GM18505 (cell line): ENCODE results near the gene IQGAP1.
"Not testable (repeated sequence)": the region's sequence is repeated elsewhere in the genome, so short reads cannot be mapped to it uniquely, and the experiment has no call there.

Experiments
- ATAC-seq: cut with Tn5 transposase; IDR thresholded peaks from one replicate; pipeline ENCODE4 v1.9.1; 2021; ENCODE audit not compliant: unreplicated experiment
- POLR2A ChIP-seq: IDR thresholded peaks from 4 replicates; pipeline ENCODE4 v1.6.1; 2011; ENCODE audit warnings: borderline replicate concordance; ENCODE audit not compliant: insufficient read depth, insufficient read length; ENCODE audit errors: extremely low read depth

Gene IQGAP1

GRCh38 chr15:90513448-90513847 is 125.4 kb downstream of the IQGAP1 start:
- ATAC-seq: no peak
- TF ChIP-seq POLR2A: no peak

GRCh38 chr15:90513893-90514292 is 125.9 kb downstream of the IQGAP1 start:
- not testable (repeated sequence) for ATAC-seq

- ATAC-seq: no peak
- TF ChIP-seq POLR2A: no peak
Measured at GRCh38 chr15:90519688-90520087, 131.6 kb downstream of the IQGAP1 start.

- no peak for ATAC-seq
- TF ChIP-seq POLR2A: no peak
Measured at GRCh38 chr15:90520365-90520764, 132.3 kb downstream of the IQGAP1 start.

GRCh38 chr15:90523373-90523772 is 135.3 kb downstream of the IQGAP1 start:
- no peak for TF ChIP-seq POLR2A
- ATAC-seq: no peak

- ATAC-seq: not testable (repeated sequence)
Measured at GRCh38 chr15:90524018-90524803, 136.2 kb downstream of the IQGAP1 start.

- TF ChIP-seq POLR2A: no peak
- no peak for ATAC-seq
Measured at GRCh38 chr15:90529011-90529370, 140.9 kb downstream of the IQGAP1 start.

- peak; percentile 69 for ATAC-seq
- peak; percentile 72 for TF ChIP-seq POLR2A
Measured at GRCh38 chr15:90529371-90530249, 141.6 kb downstream of the IQGAP1 start, which contains the start of gene CRTC3. TSS of gene CRTC3 (plus strand) at chr15:90529923. CDS start at chr15:90530072, 149 bp downstream.

- peak; percentile 30 for ATAC-seq
- peak; percentile 15 for TF ChIP-seq POLR2A
Measured at GRCh38 chr15:90530250-90531051, 142.4 kb downstream of the IQGAP1 start.

GRCh38 chr15:90531147-90531546 is 143.1 kb downstream of the IQGAP1 start:
- no peak for ATAC-seq

GRCh38 chr15:90535254-90535653 is 147.2 kb downstream of the IQGAP1 start:
- ATAC-seq: no peak
- TF ChIP-seq POLR2A: no peak

More at GRCh38 chr15:90531147-90531546, 143.1 kb downstream of the IQGAP1 start:
- TF ChIP-seq POLR2A: no peak

GRCh38 chr15:90539789-90540188 is 151.7 kb downstream of the IQGAP1 start:
- TF ChIP-seq POLR2A: no peak
- no peak for ATAC-seq

- TF ChIP-seq POLR2A: no peak
Measured at GRCh38 chr15:90540768-90541167, 152.7 kb downstream of the IQGAP1 start.

More at GRCh38 chr15:90540768-90541167, 152.7 kb downstream of the IQGAP1 start:
- ATAC-seq: no peak
